GM11168 (cell line): ENCODE results near the gene WNK1.

Experiments used
- in situ Hi-C: fragments of 300-500 bp; cut with MboI; formaldehyde crosslinking; loops from one replicate; pipeline ENCODE4 v1.12.0; 2022; ENCODE audit warnings: low sequenced_read_pairs; ENCODE audit not compliant: unreplicated experiment

The WNK1 gene

DNA sequence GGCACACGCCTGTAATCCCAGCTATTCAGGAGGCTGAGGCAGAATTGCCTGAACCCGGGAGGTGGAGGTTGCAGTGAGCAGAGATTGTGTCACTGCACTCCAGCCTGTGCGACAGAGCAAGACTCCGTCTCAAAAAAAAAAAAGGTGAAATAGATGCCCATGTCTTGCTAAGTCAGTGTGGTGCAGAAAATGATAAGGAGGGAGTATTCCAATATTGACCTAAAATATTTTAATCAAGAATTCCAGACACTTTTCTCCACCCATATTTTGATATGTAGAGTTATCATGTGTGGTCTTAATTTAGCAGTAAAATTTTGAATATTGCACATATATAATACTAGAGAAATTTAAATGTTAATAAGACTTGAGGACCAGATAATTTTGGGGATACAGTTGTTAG, 57.7 kb downstream of the WNK1 start:
- in situ Hi-C loops: loop anchor here (5.0 to 25.0 kb wide), 3 partner anchors 38 to 277 kb away; no protein-coding TSS in a partner anchor

DNA sequence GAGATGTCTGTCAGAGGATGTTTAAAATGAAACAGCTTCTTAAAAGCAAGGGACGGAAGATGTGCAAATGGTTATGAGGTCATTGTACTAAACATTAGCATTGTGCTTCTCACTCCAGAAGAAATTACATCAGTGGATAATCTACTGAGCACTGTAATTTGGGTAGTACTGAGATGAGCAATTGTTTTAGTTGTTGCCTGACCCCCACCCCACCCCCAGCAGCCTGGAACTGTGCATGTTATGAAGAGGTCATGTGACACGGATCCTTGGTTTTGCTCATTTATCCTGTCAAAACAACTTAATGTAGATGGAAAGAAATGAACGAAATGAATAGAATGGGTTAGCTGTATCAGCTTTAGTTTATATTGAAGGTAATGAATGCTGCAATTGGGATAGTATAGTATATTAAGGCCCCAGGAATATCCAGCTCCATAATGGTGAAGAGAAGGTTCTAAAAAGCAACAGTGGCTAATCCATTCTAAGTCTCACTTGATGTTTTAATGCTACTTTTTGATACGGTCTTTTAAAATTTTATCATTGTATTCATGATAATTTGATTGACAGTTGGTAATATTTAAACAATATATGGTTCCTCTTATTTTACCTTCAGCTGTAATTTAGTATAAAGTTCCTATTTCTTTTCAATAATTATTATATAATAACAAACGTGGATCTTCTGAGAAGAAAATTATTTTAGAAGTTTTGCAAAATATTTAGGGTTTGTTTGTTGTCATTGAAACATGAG, 58.5 kb downstream of the WNK1 start:
- in situ Hi-C loops: loop anchor here (5.0 to 25.0 kb wide), 3 partner anchors 39 to 276 kb away; no protein-coding TSS in a partner anchor

- in situ Hi-C loops: loop anchor here (5.0 to 25.0 kb wide), 3 partner anchors 41 to 274 kb away; no protein-coding TSS in a partner anchor
Measured at GRCh38 chr12:812950-813349, 60.6 kb downstream of the WNK1 start.

GRCh38 chr12:817456-817855, 65.1 kb downstream of the WNK1 start:
- in situ Hi-C loops: loop anchor here (10.0 to 25.0 kb wide), 2 partner anchors 243 to 270 kb away; no protein-coding TSS in a partner anchor

DNA sequence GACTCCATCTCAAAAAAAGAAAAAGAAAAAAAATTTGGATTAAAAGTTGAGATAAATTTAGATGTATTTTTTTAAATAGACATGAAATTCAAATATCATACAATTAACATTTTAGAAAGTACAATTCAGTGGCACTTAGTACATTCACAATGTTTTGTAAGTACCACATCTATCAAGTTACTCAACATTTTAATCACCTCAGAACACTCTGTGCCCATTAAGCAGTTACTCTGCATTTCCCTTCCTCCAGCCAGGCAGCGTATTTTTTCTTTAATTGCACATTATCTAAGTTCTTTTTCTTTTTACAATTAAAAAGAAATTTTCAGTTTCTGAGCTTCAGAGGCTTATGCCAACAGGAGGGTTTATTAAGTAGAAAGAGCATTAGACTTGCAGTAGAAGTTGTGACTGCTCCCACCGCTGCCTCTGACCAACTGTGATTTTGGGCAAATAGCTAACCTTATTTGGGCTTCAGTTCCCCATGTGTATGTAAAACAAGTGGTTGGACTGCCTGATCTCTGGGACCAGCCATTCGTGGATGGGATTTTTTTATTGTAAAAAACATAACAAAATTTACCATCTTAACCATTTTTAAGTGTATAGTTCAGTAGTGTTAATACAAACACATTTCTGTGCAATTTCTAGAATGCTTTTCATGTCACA, 65.7 kb downstream of the WNK1 start:
- in situ Hi-C loops: loop anchor here (10.0 to 25.0 kb wide), 2 partner anchors 243 to 269 kb away; no protein-coding TSS in a partner anchor

DNA sequence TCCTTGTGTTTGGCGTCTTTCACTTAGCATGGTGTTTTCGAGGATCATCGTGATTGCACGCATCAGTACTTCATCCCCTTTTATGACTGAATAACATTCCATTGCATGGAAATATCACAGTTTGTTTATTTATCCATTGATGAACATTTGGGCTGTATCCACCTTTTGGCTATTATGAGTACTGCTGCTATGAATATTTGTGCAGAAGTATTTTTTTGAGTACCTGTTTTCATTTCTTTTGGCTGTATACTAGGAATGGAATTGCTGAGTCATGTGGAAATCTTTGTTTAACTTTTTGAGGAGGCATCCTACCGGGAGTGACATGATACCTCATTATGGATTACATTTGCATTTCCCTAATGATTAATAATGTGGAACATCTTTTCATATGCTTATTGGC, 66.4 kb downstream of the WNK1 start:
- in situ Hi-C loops: loop anchor here (10.0 to 25.0 kb wide), 2 partner anchors 244 to 269 kb away; no protein-coding TSS in a partner anchor

DNA sequence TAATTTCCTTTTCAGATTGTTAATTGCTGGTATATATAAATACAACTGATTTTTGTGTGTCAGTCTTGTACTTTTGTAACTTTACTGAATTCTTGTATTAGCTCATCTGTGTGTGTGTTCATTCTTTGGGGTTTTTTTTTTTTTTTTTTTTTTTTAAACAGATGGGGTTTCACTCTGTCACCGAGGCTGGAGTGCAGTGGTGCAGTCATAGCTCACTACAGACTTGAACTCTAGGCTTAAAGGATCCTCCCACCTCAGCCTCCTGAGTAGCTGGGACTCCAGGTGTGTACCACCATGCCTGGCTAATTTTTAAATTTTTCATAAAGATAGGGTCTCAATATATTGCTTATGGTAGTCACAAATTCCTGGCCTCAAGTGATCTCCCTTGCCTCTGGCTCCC, 68.0 kb downstream of the WNK1 start:
- in situ Hi-C loops: loop anchor here (25.0 kb wide), 1 partner anchor 267 kb away; no protein-coding TSS in a partner anchor

DNA sequence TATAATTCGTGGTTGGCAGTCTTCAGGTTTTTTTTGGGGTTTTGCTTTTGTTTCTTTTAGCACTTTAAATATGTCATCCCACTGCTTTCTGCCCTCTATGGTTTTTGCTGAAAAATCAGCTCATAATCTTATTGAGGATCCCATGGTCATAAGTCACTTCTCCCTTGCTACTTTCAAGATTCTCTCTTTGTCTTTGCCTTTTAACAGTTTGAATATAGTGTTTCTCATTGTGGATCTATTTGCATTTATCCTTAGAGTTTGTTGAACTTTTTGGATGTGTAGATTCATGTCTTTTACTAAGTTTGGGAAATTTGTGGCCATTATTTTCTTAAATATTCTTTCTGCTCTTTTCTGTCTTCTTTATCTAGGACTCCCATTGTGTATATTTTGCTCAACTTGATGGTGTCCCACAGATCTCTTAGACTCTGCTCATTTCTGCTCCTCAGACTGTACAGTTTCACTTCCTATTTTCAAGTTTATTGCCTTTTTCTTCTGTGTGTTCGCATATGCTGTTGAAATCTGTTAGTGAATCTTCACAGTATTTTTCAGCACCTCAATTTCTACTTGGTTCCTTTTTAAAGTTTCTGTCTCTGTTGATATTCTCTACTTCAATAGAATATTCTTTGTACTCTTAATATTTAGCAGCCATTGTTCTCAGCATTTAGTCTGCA, 70.8 kb downstream of the WNK1 start:
- in situ Hi-C loops: loop anchor here (25.0 kb wide), 1 partner anchor 264 kb away; no protein-coding TSS in a partner anchor

- in situ Hi-C loops: no loop called here
Measured at GRCh38 chr12:826331-826730, 74.0 kb downstream of the WNK1 start.

DNA sequence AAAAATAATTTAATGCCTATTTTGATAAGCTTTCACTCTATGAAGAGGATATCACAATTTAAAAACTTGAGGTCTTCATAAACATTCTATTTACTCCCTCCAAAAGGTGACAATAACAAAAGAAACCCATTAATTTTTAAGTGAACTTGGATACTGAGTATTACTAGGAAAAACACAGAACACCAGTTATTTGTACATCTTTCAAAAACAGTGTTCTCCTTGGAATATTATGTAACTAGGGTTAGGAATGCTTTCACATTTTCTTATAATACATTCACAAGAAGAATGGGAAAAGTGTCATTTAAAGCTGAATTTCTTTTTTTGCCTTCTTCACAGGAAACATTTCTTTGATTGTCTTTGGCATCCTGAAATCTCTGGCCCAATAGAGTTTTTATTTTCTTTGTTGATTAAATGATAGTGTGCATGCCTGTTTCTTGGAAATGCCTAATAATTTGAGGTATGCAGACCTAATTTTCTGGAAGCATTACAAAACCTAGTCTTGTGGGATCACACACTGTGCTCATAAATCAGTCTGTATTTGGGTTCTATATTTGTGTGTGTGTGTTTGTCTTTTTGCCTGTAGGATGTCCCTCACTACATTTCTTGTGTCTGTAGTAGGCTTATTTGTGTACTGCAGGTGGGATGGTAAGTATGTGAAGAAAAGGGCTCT, 76.5 kb downstream of the WNK1 start:
- in situ Hi-C loops: no loop called here

DNA sequence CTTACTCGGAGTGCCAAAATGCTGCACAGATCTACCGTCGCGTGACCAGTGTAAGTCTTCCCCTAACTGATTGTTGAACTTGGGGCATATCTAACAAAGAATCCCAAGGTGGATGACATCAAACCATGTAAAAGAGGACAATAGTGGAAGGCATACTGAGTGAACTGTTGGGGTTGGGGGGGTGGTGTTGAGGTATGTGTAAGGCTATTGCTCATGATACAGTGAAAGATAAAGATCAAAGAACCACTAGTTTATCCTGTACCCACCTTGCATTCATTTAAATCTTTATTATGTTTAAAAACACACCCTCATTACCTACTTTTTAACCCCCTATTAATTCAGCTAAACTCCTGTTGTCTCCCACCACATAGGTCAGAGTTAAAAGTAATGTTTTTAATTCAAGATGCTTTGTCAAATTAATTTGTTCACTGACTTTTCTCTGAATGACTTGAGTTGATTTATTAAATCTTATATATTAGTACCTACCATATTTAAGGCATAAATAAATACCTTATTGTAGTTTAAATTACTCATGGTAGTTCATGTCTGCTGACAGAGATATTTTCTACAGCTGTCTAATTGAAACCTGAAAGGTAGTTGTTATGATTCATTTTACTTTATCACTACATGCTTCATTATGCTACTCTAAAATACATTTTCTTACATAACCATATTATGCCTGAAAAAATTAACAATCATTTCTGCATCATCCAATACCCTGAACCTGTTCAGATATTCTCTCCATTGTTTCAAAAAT, 77.9 kb downstream of the WNK1 start:
- in situ Hi-C loops: no loop called here

DNA sequence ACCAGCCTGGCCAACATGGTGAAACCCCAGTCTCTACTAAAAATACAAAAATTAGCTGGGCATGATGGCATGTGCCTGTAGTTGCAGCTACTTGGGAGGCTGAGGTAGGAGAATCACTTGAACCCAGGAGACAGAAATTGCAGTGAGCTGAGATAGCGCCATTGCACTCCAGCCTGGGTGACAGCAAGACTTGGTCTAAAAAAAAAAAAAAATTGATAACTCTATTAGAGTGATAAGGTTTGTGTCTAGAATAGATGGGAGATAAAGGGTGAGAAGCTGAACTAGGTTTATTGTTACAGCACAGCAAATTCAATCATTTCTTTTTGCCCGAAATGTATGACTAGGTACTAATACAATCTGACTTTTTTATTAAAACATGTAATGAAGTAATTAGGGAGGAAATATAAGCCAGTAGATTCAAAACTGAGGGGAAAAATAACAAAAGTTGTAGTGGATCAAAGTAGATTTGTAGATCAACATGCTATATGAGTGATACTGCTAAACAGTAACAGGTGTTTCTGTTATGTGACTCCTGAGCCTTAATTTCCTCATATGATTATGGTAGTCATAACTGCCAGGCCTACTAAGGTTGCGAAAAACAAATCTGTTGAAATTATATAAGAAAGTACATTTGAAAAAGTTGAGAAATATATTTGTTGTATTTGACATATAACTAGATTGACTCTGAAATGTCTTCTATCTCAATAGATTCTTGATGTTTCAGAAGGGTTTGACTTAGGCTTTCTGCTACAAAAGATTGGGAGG, 83.6 kb downstream of the WNK1 start:
- in situ Hi-C loops: no loop called here

DNA sequence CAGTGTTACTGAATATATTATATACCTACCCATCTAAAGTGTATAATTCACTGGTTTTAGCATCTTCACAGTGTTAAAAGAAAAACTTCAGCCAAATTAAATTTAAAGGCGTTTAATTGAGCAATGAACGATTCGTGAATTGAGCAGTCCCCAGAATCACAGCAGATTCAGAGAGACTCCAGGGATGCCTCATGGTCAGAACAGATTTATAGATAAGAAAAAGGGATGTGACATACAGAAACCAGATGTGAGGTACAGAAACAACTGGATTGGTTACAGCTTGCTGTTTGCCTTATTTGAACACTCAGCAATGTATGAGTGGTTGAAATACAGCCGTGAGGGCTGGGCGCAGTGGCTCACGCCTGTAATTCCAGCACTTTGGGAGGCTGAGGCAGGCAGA, 84.6 kb downstream of the WNK1 start:
- in situ Hi-C loops: no loop called here

DNA sequence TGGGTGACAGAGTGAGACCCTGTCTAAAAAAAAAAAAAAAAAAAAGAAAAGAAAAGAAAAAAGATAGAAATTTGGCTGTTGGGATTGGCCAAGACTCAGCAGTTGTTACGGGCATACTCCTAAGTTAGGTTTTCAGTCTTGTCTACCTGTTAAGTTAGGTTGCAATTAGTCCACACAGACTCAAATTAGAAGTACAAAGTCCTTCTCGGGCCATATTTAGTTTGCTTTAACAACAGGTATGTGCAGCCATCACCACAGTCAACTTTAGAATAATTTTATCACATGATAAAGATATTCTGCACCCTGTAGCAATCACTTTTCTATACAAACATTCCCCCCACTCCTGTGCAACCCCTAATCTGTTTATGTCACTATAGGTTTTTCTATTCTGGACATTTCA, 85.2 kb downstream of the WNK1 start:
- in situ Hi-C loops: no loop called here

DNA sequence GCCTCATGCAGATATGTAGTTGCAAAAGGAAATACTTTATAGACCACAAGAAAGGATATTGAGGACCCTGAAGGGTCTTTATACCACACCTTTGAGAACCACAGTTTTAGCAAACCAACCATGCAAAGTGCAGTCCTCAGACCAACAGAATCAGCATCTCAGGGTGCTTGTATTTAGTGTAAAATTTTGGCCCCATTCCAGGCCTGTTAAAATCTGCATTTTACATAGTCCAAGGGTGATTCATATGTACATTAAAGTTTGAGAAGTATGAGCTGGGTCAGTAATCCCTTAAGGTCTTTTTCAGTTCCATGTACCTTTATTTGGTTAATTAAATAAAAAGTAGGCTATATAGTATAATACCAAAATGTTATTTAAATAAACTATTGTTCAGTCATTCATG, 91.2 kb downstream of the WNK1 start:
- in situ Hi-C loops: no loop called here

DNA sequence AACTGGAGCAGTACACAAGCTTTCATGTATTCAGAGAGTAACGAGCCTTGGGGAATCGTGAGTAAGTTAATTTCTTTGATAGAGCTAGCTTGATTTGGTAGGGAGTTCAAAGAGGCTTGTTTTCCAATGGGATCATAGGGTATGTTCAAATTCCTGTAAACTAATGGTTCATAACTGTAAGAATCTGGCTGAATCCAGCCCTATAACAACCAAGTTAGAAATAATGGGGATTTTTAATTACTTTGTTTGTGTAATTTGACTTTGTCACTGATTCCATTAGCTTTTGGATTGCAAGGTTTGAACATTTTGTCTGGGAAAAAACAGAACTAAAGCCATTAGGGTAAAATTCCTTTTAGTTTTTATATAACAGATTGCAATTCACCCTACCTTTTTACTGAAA, 94.0 kb downstream of the WNK1 start:
- in situ Hi-C loops: no loop called here

GRCh38 chr12:848173-848865, 95.9 kb downstream of the WNK1 start:
- in situ Hi-C loops: no loop called here

DNA sequence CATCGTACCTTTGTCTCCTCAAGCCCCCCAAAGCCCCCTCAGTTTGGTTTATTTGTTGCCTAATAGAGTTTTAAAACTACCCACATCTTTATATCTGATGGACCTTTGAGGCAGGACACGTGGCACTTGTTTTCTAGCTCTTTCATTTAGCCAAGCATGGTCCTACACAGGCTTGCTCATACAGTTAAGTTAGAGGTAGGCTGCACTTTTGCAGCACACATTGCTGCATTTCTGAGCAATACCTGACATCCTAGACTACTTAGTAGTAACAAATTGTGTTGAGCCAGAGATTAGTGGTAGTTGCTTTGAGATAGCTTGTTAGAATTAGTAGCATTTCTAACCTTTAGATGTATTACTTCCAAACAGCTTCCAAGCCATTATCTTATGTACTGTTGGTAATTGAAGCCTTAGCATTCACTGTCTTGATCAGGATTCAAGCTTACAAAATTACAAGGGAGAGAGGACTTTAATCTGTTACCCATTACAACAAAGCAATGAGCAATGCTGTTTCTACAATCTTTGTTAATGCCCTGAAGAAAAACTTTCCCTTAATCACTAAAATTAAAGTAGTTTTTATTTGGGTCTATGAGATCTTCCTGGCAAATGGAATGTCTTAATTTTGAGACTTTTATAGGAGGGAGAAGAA, 96.6 kb downstream of the WNK1 start:
- in situ Hi-C loops: no loop called here
